Activated naive CD4-positive, alpha-beta T cell treated with anti-CD3 and anti-CD28 coated beads, Interleukin-2, amount 50 U/mL, for 24 hours (primary cell): Measurements from ENCODE around the gene EHMT1.
"Not testable (repeated sequence)": the region's sequence is repeated elsewhere in the genome, so short reads cannot be mapped to it uniquely, and the experiment has no call there.

Experiments used
- H3K27ac Mint-ChIP-seq: one replicate; pipeline ENCODE4 v1.8.0; 2021; ENCODE audit warnings: mild to moderate bottlenecking, mixed read lengths
- H3K27me3 Mint-ChIP-seq: one replicate; pipeline ENCODE4 v1.8.0; 2021; ENCODE audit warnings: mixed read lengths
- H3K36me3 Mint-ChIP-seq: one replicate; pipeline ENCODE4 v1.8.0; 2021; ENCODE audit warnings: mixed read lengths
- H3K4me1 Mint-ChIP-seq: one replicate; pipeline ENCODE4 v1.8.0; 2021; ENCODE audit warnings: mixed read lengths
- H3K4me3 Mint-ChIP-seq: one replicate; pipeline ENCODE4 v1.8.0; 2021; ENCODE audit warnings: mild to moderate bottlenecking, mixed read lengths
- H3K9me3 Mint-ChIP-seq: one replicate; pipeline ENCODE4 v1.8.0; 2021; ENCODE audit warnings: mixed read lengths

EHMT1 gene

GRCh38 chr9:137878146-137878941, 259.5 kb downstream of the EHMT1 start:
- H3K27me3 Mint-ChIP-seq: peaks cover 36% of the 10 kb centered on the region
- H3K9me3 Mint-ChIP-seq: no peaks in the 10 kb centered on the region
- no peak overlapping the region for H3K27ac Mint-ChIP-seq
- H3K36me3 Mint-ChIP-seq: no peaks in the 10 kb centered on the region
- H3K4me1 Mint-ChIP-seq: peaks cover 3% of the 10 kb centered on the region
- H3K4me3 Mint-ChIP-seq: no peak overlapping the region

GRCh38 chr9:137879052-137879451, 260.2 kb downstream of the EHMT1 start:
- no peak overlapping the region for H3K27ac Mint-ChIP-seq
- H3K9me3 Mint-ChIP-seq: no peaks in the 10 kb centered on the region
- H3K27me3 Mint-ChIP-seq: peaks cover 33% of the 10 kb centered on the region
- no peak overlapping the region for H3K4me3 Mint-ChIP-seq
- no peaks in the 10 kb centered on the region for H3K36me3 Mint-ChIP-seq
- peaks cover 3% of the 10 kb centered on the region for H3K4me1 Mint-ChIP-seq

DNA sequence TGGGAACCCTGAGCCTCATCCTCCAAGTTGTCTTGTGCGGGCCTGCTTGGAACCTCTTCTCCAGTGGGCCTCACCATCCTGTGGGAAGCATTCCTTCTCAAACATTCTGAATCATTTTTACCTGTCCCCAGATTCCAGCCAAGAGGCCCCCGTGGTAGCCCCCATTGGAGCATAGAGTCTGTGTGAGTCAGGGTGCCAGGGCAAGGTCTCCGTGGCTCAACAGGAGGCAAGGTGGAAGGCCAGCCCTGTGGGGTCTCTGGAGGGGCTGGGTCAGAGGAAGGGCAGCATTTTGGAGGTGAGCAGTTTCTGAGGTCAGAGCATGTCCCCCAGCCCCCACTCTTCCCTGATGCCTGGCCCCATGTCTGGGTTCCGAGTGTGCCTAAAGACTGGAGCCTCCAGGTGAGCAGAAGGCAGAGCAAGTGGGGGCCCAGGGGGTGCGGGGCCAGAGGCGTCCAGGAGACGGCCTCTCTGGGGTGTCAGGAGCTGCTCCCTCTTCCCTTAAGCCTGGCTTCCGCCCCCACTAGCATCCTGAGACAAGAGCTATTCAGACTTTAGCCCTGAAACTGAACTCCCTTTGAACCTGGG, 260.9 kb downstream of the EHMT1 start:
- H3K9me3 Mint-ChIP-seq: no peaks in the 10 kb centered on the region
- H3K4me1 Mint-ChIP-seq: peaks cover 3% of the 10 kb centered on the region
- no peaks in the 10 kb centered on the region for H3K36me3 Mint-ChIP-seq
- no peak overlapping the region for H3K4me3 Mint-ChIP-seq
- H3K27ac Mint-ChIP-seq: no peak overlapping the region
- H3K27me3 Mint-ChIP-seq: peaks cover 32% of the 10 kb centered on the region

GRCh38 chr9:137880160-137880975, 261.6 kb downstream of the EHMT1 start:
- Mint-ChIP-seq H3K27me3 (peaks cover 28% of the 10 kb centered on the region), H3K4me1 (peaks cover 3% of the 10 kb centered on the region), H3K9me3 (no peaks in the 10 kb centered on the region), H3K4me3 (no peak overlapping the region), H3K27ac (no peak overlapping the region), H3K36me3 (no peaks in the 10 kb centered on the region)

- Mint-ChIP-seq H3K4me3 (no peak overlapping the region), H3K9me3 (no peaks in the 10 kb centered on the region), H3K36me3 (no peaks in the 10 kb centered on the region), H3K4me1 (peaks cover 3% of the 10 kb centered on the region), H3K27me3 (peaks cover 24% of the 10 kb centered on the region), H3K27ac (no peak overlapping the region)
Observed at GRCh38 chr9:137880976-137881530, 262.2 kb downstream of the EHMT1 start.

- Mint-ChIP-seq H3K9me3 (no peaks in the 10 kb centered on the region), H3K4me1 (no peaks in the 10 kb centered on the region), H3K4me3 (no peak overlapping the region), H3K27ac (no peak overlapping the region), H3K36me3 (no peaks in the 10 kb centered on the region), H3K27me3 (peaks cover 19% of the 10 kb centered on the region)
Observed at GRCh38 chr9:137881591-137882505, 263.0 kb downstream of the EHMT1 start.

DNA sequence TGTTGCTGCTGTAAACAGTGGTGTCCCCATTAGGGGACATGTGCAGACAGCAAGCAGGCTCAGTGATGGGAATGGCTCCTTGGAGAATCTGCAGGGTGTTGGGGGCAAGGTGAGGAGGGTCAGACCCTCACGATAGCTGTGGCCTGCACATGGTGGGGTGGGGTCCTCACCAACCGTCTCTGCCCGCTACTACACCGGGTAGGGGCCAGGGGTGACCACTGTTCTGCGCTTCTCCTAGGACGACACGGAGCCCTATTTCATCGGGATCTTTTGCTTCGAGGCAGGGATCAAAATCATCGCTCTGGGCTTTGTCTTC, 263.7 kb downstream of the EHMT1 start:
- Mint-ChIP-seq H3K27ac (no peak overlapping the region), H3K4me3 (no peak overlapping the region), H3K36me3 (no peaks in the 10 kb centered on the region), H3K27me3 (peaks cover 19% of the 10 kb centered on the region), H3K9me3 (no peaks in the 10 kb centered on the region), H3K4me1 (no peaks in the 10 kb centered on the region)

DNA sequence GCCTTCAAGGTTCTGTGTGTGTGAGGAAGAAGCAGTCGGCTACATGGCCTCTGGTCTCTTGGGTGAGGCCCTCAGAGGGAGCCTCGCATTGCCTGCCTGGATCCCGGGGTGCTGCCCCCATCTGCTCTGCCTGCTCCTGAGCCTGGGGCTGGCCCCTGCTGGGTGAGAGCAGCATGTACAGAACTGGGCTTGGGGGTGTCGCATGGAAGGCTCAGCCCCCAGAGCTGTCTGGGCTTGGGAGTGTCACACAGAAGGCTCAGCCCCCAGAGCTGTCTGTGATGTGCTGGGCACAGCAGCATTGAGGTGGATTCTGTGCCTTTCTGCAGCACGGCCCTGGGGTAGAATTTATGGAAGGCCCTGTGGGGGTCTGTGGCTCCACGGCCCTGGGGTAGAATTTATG, 265.2 kb downstream of the EHMT1 start:
- H3K4me1 Mint-ChIP-seq, H3K9me3 Mint-ChIP-seq, H3K27ac Mint-ChIP-seq, H3K36me3 Mint-ChIP-seq, H3K4me3 Mint-ChIP-seq: not testable (repeated sequence)
- peaks cover 19% of the 10 kb centered on the region for H3K27me3 Mint-ChIP-seq

- H3K9me3 Mint-ChIP-seq, H3K4me3 Mint-ChIP-seq, H3K36me3 Mint-ChIP-seq, H3K4me1 Mint-ChIP-seq, H3K27ac Mint-ChIP-seq: not testable (repeated sequence)
- peaks cover 16% of the 10 kb centered on the region for H3K27me3 Mint-ChIP-seq
Observed at GRCh38 chr9:137884547-137884946, 265.7 kb downstream of the EHMT1 start.

DNA sequence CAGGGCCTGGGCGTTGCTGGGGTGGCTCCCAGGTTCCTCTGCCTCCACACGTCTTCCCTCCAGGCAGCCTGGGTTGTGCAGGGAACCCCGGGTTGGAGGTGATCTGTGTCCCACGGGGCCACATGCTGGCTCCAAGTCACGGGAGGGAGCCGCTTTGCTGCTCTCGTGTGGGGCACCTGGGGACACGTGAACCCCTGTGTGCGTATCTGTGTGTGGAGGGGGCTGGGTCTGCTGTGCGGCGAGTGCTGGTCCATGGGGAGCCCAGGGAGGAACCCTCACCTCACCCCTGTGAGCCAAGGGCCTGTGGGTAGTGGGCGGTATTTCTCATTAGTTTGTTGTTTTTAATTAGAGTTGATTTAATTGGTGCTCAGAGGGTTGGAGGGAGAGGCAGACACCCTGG, 266.3 kb downstream of the EHMT1 start:
- H3K36me3 Mint-ChIP-seq, H3K4me1 Mint-ChIP-seq, H3K9me3 Mint-ChIP-seq, H3K27me3 Mint-ChIP-seq, H3K27ac Mint-ChIP-seq, H3K4me3 Mint-ChIP-seq: not testable (repeated sequence)
